ENCODE results near the gene DACH2.

DNA sequence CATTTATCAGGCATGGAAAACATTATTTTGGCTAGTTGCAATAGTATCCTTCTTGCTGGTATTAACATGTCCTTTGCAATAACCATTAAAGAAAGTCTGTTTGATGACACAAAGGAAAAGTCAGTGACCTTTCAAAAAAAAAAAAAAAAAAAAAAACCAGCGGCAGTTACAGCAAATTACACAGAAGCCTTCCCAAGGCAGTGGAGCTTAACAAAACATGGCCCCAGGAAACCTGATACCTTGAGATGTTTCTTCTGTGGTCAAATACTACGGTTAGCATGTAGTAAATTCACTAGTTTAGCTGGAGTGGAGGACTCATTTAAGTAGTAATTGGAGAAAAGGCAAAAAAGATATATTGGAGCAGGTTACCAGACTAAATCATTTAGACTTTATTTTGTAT is 359.1 kb downstream of the DACH2 start:
- TF ChIP-seq, protein P1, sequence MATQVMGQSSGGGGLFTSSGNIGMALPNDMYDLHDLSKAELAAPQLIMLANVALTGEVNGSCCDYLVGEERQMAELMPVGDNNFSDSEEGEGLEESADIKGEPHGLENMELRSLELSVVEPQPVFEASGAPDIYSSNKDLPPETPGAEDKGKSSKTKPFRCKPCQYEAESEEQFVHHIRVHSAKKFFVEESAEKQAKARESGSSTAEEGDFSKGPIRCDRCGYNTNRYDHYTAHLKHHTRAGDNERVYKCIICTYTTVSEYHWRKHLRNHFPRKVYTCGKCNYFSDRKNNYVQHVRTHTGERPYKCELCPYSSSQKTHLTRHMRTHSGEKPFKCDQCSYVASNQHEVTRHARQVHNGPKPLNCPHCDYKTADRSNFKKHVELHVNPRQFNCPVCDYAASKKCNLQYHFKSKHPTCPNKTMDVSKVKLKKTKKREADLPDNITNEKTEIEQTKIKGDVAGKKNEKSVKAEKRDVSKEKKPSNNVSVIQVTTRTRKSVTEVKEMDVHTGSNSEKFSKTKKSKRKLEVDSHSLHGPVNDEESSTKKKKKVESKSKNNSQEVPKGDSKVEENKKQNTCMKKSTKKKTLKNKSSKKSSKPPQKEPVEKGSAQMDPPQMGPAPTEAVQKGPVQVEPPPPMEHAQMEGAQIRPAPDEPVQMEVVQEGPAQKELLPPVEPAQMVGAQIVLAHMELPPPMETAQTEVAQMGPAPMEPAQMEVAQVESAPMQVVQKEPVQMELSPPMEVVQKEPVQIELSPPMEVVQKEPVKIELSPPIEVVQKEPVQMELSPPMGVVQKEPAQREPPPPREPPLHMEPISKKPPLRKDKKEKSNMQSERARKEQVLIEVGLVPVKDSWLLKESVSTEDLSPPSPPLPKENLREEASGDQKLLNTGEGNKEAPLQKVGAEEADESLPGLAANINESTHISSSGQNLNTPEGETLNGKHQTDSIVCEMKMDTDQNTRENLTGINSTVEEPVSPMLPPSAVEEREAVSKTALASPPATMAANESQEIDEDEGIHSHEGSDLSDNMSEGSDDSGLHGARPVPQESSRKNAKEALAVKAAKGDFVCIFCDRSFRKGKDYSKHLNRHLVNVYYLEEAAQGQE (IDR thresholded peaks at IDR 0.05) = no peak
- TF ChIP-seq EGR1 (IDR thresholded peaks at IDR 0.05; ENCODE audit: low read depth in 2 of 2) (no peak), TAF1 (conservative IDR thresholded peaks at IDR 0.05) (no peak), YY1 (IDR thresholded peaks at IDR 0.05) (no peak), SP1 (IDR thresholded peaks at IDR 0.05) (no peak), RAD21 (IDR thresholded peaks at IDR 0.05) (no peak), JUND (IDR thresholded peaks at IDR 0.05) (no peak), HNF4G (IDR thresholded peaks at IDR 0.05) (no peak), HNF4A (conservative IDR thresholded peaks at IDR 0.05) (no peak)
- TF ChIP-seq, protein P2, sequence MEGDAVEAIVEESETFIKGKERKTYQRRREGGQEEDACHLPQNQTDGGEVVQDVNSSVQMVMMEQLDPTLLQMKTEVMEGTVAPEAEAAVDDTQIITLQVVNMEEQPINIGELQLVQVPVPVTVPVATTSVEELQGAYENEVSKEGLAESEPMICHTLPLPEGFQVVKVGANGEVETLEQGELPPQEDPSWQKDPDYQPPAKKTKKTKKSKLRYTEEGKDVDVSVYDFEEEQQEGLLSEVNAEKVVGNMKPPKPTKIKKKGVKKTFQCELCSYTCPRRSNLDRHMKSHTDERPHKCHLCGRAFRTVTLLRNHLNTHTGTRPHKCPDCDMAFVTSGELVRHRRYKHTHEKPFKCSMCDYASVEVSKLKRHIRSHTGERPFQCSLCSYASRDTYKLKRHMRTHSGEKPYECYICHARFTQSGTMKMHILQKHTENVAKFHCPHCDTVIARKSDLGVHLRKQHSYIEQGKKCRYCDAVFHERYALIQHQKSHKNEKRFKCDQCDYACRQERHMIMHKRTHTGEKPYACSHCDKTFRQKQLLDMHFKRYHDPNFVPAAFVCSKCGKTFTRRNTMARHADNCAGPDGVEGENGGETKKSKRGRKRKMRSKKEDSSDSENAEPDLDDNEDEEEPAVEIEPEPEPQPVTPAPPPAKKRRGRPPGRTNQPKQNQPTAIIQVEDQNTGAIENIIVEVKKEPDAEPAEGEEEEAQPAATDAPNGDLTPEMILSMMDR (IDR thresholded peaks at IDR 0.05; ENCODE audit: low read depth, low read length, missing input control) = no peak
- TF ChIP-seq, protein P3, sequence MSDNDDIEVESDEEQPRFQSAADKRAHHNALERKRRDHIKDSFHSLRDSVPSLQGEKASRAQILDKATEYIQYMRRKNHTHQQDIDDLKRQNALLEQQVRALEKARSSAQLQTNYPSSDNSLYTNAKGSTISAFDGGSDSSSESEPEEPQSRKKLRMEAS (IDR thresholded peaks at IDR 0.05) = no peak
- TF ChIP-seq, protein P4, sequence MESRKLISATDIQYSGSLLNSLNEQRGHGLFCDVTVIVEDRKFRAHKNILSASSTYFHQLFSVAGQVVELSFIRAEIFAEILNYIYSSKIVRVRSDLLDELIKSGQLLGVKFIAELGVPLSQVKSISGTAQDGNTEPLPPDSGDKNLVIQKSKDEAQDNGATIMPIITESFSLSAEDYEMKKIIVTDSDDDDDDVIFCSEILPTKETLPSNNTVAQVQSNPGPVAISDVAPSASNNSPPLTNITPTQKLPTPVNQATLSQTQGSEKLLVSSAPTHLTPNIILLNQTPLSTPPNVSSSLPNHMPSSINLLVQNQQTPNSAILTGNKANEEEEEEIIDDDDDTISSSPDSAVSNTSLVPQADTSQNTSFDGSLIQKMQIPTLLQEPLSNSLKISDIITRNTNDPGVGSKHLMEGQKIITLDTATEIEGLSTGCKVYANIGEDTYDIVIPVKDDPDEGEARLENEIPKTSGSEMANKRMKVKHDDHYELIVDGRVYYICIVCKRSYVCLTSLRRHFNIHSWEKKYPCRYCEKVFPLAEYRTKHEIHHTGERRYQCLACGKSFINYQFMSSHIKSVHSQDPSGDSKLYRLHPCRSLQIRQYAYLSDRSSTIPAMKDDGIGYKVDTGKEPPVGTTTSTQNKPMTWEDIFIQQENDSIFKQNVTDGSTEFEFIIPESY (IDR thresholded peaks at IDR 0.05) = no peak
- TF ChIP-seq, protein P5, sequence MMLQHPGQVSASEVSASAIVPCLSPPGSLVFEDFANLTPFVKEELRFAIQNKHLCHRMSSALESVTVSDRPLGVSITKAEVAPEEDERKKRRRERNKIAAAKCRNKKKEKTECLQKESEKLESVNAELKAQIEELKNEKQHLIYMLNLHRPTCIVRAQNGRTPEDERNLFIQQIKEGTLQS (IDR thresholded peaks at IDR 0.05) = no peak
